PC-9 (cell line): Measurements from ENCODE around the gene CBL. TPM values are rescaled to one million over a fixed set of nuclear protein-coding genes. Genes with fewer than 3 reads are reported as not detected.
A peak's percentile ranks its signal among the peaks of the same experiment; 100 is the strongest.

Experiments used
- BruUV-seq: library from RNA; stranded (reverse); fragments of 400-500 nt; replicated peaks from 2 replicates; lab custom pipeline; 2021; lab: Mats Ljungman, UMichigan
- CTCF ChIA-PET: fragments of 300-600 bp; sonication (Branson Sonifier 250); formaldehyde crosslinking; loops from one replicate; lab custom pipeline; 2022; ENCODE audit warnings: antibody characterized with exemption; lab: Charles Lee
- POLR2A ChIA-PET: fragments of 300-600 bp; sonication (Branson Sonifier 250); formaldehyde crosslinking; loops from one replicate; lab custom pipeline; 2022; ENCODE audit warnings: antibody characterized with exemption; ENCODE audit not compliant: unreplicated experiment; lab: Charles Lee
- DNase-seq, 2 experiments: peaks; one replicate each; pipeline versions ENCODE4 v3.0.0 to v3.0.0-alpha.2; 2015 to 2022; ENCODE audit warnings: mixed read lengths in 1 of 2
- H2AFZ ChIP-seq: fragments of 200-600 bp; sonication (generic); 2 replicates; pipeline ENCODE4 v1.8.1; 2017; ENCODE audit warnings: antibody characterized with exemption
- H3F3A ChIP-seq: fragments of 200-600 bp; sonication (generic); 2 replicates; pipeline ENCODE4 v1.8.1; 2017; ENCODE audit warnings: antibody characterized with exemption, mild to moderate bottlenecking, low read depth; ENCODE audit not compliant: insufficient read depth
- H3K27ac ChIP-seq: fragments of 200-600 bp; sonication (generic); 2 replicates; pipeline ENCODE4 v1.6.1; 2016; ENCODE audit warnings: mixed run types
- H3K27me3 ChIP-seq: fragments of 200-600 bp; sonication (generic); 2 replicates; pipeline ENCODE4 v1.6.1; 2016; ENCODE audit warnings: low read depth, mixed run types; ENCODE audit not compliant: insufficient read depth
- H3K36me3 ChIP-seq: fragments of 200-600 bp; sonication (generic); 2 replicates; pipeline ENCODE4 v1.6.1; 2016; ENCODE audit warnings: low read depth, mixed run types
- H3K4me1 ChIP-seq: fragments of 200-600 bp; sonication (generic); replicated peaks from 2 replicates; pipeline ENCODE4 v1.6.1; 2016; ENCODE audit warnings: mixed run types; ENCODE audit not compliant: insufficient read depth
- H3K4me2 ChIP-seq: fragments of 200-600 bp; sonication (generic); 2 replicates; pipeline ENCODE4 v1.6.1; 2017; ENCODE audit warnings: mixed run types
- H3K4me3 ChIP-seq: fragments of 200-600 bp; sonication (generic); 2 replicates; pipeline ENCODE4 v1.6.1; 2016; ENCODE audit warnings: mixed run types
- H3K79me2 ChIP-seq: fragments of 200-600 bp; sonication (generic); 2 replicates; pipeline ENCODE4 v1.6.1; 2017; ENCODE audit warnings: low read depth, mixed run types
- H3K9me2 ChIP-seq: fragments of 200-600 bp; sonication (generic); 2 replicates; pipeline ENCODE4 v1.8.1; 2017; ENCODE audit warnings: mild to moderate bottlenecking; ENCODE audit not compliant: insufficient read depth
- H3K9me3 ChIP-seq: fragments of 200-600 bp; sonication (generic); 2 replicates; pipeline ENCODE4 v1.8.1; 2016; ENCODE audit warnings: low read depth; ENCODE audit not compliant: insufficient read depth
- H4K20me1 ChIP-seq: fragments of 200-600 bp; sonication (generic); 2 replicates; pipeline ENCODE4 v1.8.1; 2017; ENCODE audit not compliant: insufficient read depth
- EZH2 ChIP-seq: fragments of 200-600 bp; sonication (generic); IDR thresholded peaks from 2 replicates; pipeline ENCODE4 v1.8.0; 2017; ENCODE audit warnings: antibody characterized with exemption, low read depth
- intact Hi-C: fragments of 100-400 bp; cut with micrococcal nuclease; formaldehyde crosslinking; loops from one replicate; pipeline ENCODE4 v1.10.0; 2022; ENCODE audit not compliant: unreplicated experiment
- total RNA-seq: library from RNA; stranded (reverse); gene quantifications from 2 replicates; pipeline ENCODE4 v1.2.3, GENCODE V29; 2021
- TF ChIP-seq, protein P1 (sequence below): fragments of 200-600 bp; sonication (generic); conservative IDR thresholded peaks from 2 replicates; pipeline ENCODE4 v1.6.1; 2017; ENCODE audit warnings: mixed run types, antibody characterized with exemption, mild to moderate bottlenecking, moderate library complexity

The CBL gene
- total RNA-seq, 1 experiment from 2014 or later = 32.9 TPM

DNA sequence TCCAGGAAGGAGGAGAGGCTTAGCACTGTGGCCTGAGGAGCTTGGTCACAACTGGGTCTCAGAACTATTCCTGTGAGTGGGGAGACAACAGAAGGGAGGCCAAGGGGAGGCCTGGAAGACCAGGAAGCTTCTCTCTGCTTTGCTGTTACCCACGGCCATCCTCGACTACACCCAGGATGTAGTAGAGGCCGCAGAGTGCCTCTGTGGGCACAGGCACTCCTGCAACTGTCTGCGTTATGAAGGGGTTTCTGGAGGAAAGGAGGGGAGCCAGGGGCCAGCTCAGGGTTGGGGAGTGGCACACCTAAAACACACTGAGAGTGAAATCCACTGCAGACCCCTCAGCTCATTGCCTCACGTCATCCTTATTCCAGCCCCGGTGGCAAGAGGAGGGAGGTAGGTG lies 144.2 kb downstream of the CBL start:
- Histone ChIP-seq H3K36me3 (no peaks in the 10 kb centered on the region), H3K27ac (no peak overlapping the region), H3K4me3 (no peak overlapping the region), H3K4me1 (no peaks in the 10 kb centered on the region), H3F3A (peaks cover 11% of the 10 kb centered on the region; the same call in 1 of the 2 replicates), H3K27me3 (peaks cover 33% of the 10 kb centered on the region), H3K9me2 (no peaks in the 10 kb centered on the region), H3K79me2 (no peaks in the 10 kb centered on the region), H3K4me2 (no peak overlapping the region), H3K9me3 (no peaks in the 10 kb centered on the region), H2AFZ (no peak overlapping the region), H4K20me1 (no peaks in the 10 kb centered on the region)
- TF ChIP-seq, protein P1, sequence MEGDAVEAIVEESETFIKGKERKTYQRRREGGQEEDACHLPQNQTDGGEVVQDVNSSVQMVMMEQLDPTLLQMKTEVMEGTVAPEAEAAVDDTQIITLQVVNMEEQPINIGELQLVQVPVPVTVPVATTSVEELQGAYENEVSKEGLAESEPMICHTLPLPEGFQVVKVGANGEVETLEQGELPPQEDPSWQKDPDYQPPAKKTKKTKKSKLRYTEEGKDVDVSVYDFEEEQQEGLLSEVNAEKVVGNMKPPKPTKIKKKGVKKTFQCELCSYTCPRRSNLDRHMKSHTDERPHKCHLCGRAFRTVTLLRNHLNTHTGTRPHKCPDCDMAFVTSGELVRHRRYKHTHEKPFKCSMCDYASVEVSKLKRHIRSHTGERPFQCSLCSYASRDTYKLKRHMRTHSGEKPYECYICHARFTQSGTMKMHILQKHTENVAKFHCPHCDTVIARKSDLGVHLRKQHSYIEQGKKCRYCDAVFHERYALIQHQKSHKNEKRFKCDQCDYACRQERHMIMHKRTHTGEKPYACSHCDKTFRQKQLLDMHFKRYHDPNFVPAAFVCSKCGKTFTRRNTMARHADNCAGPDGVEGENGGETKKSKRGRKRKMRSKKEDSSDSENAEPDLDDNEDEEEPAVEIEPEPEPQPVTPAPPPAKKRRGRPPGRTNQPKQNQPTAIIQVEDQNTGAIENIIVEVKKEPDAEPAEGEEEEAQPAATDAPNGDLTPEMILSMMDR = no peak
- no peak for TF ChIP-seq EZH2
- CTCF ChIA-PET = interaction anchor here (0.6 kb wide), 1 partner anchor 472 kb away, joined by 9 read pairs; no protein-coding TSS in a partner anchor
- intact Hi-C loops = no loop called here
- DNase-seq = no peak
- POLR2A ChIA-PET = interaction anchor here (0.6 kb wide), 1 partner anchor 161 kb away, joined by 5 read pairs; no protein-coding TSS in a partner anchor
- no TSS peak for BruUV-seq

- no peak overlapping the region for H3K27ac ChIP-seq
- no peak for DNase-seq
- no peak overlapping the region for H3K4me3 ChIP-seq
- no TSS peak for BruUV-seq
- no peak overlapping the region for H2AFZ ChIP-seq
- ChIA-PET CTCF (no interaction called here), POLR2A (no interaction called here)
- no peaks in the 10 kb centered on the region for H3K4me1 ChIP-seq
- H3F3A ChIP-seq = peaks cover 11% of the 10 kb centered on the region; the same call in 1 of the 2 replicates
- intact Hi-C loops = no loop called here
- no peaks in the 10 kb centered on the region for H3K9me2 ChIP-seq
- TF ChIP-seq, protein P1 = no peak
- TF ChIP-seq EZH2 = no peak
- H4K20me1 ChIP-seq = no peaks in the 10 kb centered on the region
- H3K36me3 ChIP-seq = no peaks in the 10 kb centered on the region
- peaks cover 26% of the 10 kb centered on the region for H3K27me3 ChIP-seq
- H3K4me2 ChIP-seq = no peak overlapping the region
- no peaks in the 10 kb centered on the region for H3K79me2 ChIP-seq
- no peaks in the 10 kb centered on the region for H3K9me3 ChIP-seq
Observed at GRCh38 chr11:119351232-119351631, 145.1 kb downstream of the CBL start.

DNA sequence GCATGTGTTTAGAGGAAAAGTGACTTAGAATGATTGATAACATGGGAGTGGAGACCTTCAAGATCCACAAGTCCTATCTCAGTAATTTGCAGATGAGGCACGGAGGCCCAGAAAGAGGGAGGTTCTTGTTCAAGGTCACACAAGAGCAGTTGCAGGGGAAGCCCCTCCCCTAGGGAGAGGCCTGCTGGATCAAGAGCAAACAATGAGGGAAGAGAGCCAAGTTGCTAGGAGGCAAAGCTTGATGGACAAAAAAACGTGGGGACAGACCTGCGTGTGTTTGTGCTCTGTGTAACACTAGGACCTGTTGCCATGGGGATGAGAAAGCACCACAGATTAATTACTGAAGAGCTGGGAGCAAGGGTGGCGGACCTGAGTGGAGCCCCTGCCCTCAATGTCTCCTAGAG lies 146.7 kb downstream of the CBL start:
- intact Hi-C loops = no loop called here
- no peak overlapping the region for H3K4me2 ChIP-seq
- peaks cover 11% of the 10 kb centered on the region; the same call in 1 of the 2 replicates for H3F3A ChIP-seq
- no peaks in the 10 kb centered on the region for H4K20me1 ChIP-seq
- ChIA-PET POLR2A (interaction anchor here (0.6 kb wide), 1 partner anchor 80 kb away, joined by 4 read pairs; no protein-coding TSS in a partner anchor), CTCF (no interaction called here)
- H3K4me1 ChIP-seq = no peaks in the 10 kb centered on the region
- BruUV-seq = no TSS peak
- H3K79me2 ChIP-seq = no peaks in the 10 kb centered on the region
- H3K27ac ChIP-seq = no peak overlapping the region
- H3K27me3 ChIP-seq = 0 out of 2 replicates have a peak, but pooled peaks cover 12% of the 10 kb centered on the region
- H3K4me3 ChIP-seq = no peak overlapping the region
- no peaks in the 10 kb centered on the region for H3K9me2 ChIP-seq
- peak in 1 of 2 experiments; percentile 57 for DNase-seq
- no peak for TF ChIP-seq EZH2
- TF ChIP-seq, protein P1 = no peak
- H3K36me3 ChIP-seq = no peaks in the 10 kb centered on the region
- H2AFZ ChIP-seq = no peak overlapping the region
- H3K9me3 ChIP-seq = no peaks in the 10 kb centered on the region
